Amygdala (tissue), 56 donors: Measurements from ENCODE around the gene WWOX.

Experiments used
- DNase-seq, 56 donors: peaks; one replicate each; lab custom pipeline; 2025; lab: John Stamatoyannopoulos, UW

Gene WWOX

GRCh38 chr16:79079656-79080420 is 980.4 kb downstream of the WWOX start:
- DNase-seq: no peak

- no peak for DNase-seq
Measured at GRCh38 chr16:79081297-79082066, 982.0 kb downstream of the WWOX start.

- DNase-seq: no peak
Measured at GRCh38 chr16:79082970-79083369, 983.5 kb downstream of the WWOX start.

GRCh38 chr16:79083508-79084299 is 984.2 kb downstream of the WWOX start:
- DNase-seq: peak in 1 of 56 donors; percentile 4

GRCh38 chr16:79088971-79089370 is 989.5 kb downstream of the WWOX start:
- no peak for DNase-seq

GRCh38 chr16:79089735-79090284 is 990.4 kb downstream of the WWOX start:
- peak in 2 of 56 donors; percentile 7 to 30 for DNase-seq

- no peak for DNase-seq
Measured at GRCh38 chr16:79090966-79091365, 991.5 kb downstream of the WWOX start.

- DNase-seq: no peak
Measured at GRCh38 chr16:79092846-79093245, 993.4 kb downstream of the WWOX start.

GRCh38 chr16:79093554-79093967 is 994.1 kb downstream of the WWOX start:
- peak in 12 of 56 donors; percentile 2 to 41 (median 13) for DNase-seq

GRCh38 chr16:79096246-79096645 is 996.8 kb downstream of the WWOX start:
- DNase-seq: no peak

- no peak for DNase-seq
Measured at GRCh38 chr16:79097166-79097565, 997.7 kb downstream of the WWOX start.

- no peak for DNase-seq
Measured at GRCh38 chr16:79097771-79098170, 998.3 kb downstream of the WWOX start.

GRCh38 chr16:79098907-79099306 is 999.5 kb downstream of the WWOX start:
- DNase-seq: peak in 1 of 56 donors; percentile 9

GRCh38 chr16:79099716-79100115 is 1000.3 kb downstream of the WWOX start:
- no peak for DNase-seq

GRCh38 chr16:79100447-79100846 is 1001.0 kb downstream of the WWOX start:
- DNase-seq: no peak

- no peak for DNase-seq
Measured at GRCh38 chr16:79101491-79101890, 1002.0 kb downstream of the WWOX start.

GRCh38 chr16:79104567-79104966 is 1005.1 kb downstream of the WWOX start:
- DNase-seq: no peak

GRCh38 chr16:79107301-79107700 is 1007.8 kb downstream of the WWOX start:
- no peak for DNase-seq

GRCh38 chr16:79109771-79110170 is 1010.3 kb downstream of the WWOX start:
- DNase-seq: no peak

GRCh38 chr16:79110242-79110641 is 1010.8 kb downstream of the WWOX start:
- DNase-seq: no peak

- DNase-seq: no peak
Measured at GRCh38 chr16:79110953-79111352, 1011.5 kb downstream of the WWOX start.
